Forelimb muscle (tissue), 1 donor: ENCODE measurements around the gene NRG3. TPM values are rescaled to one million over a fixed set of nuclear protein-coding genes. Genes with fewer than 3 reads are reported as not detected.
"Not testable (repeated sequence)": the region's sequence is repeated elsewhere in the genome, so short reads cannot be mapped to it uniquely, and the experiment has no call there.

Source experiments
- DNase-seq: peaks from one replicate; pipeline ENCODE4 v3.0.0-alpha.2; 2013; ENCODE audit warnings: low read depth
- polyA plus RNA-seq: library from polyadenylated mRNA; unstranded; fragments of 120-200 nt; gene quantifications from one replicate; pipeline ENCODE4 v1.2.1, GENCODE V29; 2013; ENCODE audit not compliant: insufficient read length

The NRG3 gene
- polyA plus RNA-seq, 1 donor: 0.06 TPM

- no peak for DNase-seq
Observed at GRCh38 chr10:82282782-82283456, 407.9 kb downstream of the NRG3 start.

- no peak for DNase-seq
Observed at GRCh38 chr10:82284180-82284579, 409.2 kb downstream of the NRG3 start.

DNA sequence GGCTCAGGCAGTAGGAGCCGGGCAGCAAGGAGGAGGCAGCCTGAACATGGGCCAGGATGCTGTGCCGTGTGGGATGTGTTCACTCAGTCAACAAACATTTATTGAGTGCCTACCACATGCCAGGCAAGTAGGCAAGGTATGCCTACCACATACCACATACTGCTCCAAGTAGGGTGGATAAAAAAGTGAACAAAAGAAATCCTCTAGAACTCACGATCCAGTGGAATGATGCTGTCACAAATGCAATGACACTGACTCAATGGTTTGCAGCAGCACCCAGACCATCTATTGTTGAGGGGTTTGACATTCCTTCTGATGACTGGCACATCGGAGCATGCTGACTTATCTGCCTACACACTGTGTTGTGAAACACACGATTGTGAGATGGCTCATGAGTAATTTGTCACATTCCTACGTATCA, 413.5 kb downstream of the NRG3 start:
- no peak for DNase-seq

- DNase-seq: no peak
Observed at GRCh38 chr10:82289945-82290344, 415.0 kb downstream of the NRG3 start.

- no peak for DNase-seq
Observed at GRCh38 chr10:82294874-82295378, 419.9 kb downstream of the NRG3 start.

GRCh38 chr10:82308641-82309040, 433.6 kb downstream of the NRG3 start:
- DNase-seq: no peak

- DNase-seq: no peak
Observed at GRCh38 chr10:82310839-82311238, 435.8 kb downstream of the NRG3 start.

DNA sequence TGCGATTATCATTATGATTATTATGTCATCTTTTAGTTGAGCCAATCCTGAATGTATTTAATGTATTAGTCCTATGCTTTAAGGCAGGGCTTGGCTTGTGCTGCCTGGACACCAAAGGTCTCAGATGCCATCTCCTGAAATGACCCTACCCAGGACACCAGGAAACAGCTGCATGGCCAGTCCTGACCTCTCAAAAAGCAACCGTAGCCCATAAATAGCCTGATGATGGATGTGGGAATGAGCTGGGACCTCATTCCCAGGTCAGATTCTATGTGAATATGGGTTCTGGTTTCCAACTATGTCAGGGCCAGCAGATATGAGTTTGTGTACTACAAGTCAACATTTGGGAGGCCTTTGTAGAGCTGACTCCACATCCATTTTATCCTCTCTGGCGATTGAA, 438.4 kb downstream of the NRG3 start:
- no peak for DNase-seq

DNA sequence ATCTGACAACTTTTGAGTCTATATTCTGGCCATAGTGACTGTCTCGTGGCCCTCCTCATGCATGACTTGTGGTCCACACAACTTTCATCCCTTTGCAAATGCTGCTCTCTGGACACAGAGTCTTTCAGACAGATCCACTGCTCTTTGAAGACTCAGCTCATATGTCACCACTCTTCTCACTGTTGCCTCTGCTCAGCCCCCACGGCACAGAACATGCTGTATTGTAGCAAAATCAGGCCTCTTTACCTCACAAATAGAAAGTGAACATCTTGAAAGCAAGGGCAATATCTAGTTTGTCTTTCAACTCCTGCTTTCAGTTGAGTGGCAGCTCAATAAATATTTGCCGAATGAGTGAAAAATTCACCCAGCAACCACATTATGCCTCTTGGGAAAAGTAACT, 443.5 kb downstream of the NRG3 start:
- no peak for DNase-seq

DNA sequence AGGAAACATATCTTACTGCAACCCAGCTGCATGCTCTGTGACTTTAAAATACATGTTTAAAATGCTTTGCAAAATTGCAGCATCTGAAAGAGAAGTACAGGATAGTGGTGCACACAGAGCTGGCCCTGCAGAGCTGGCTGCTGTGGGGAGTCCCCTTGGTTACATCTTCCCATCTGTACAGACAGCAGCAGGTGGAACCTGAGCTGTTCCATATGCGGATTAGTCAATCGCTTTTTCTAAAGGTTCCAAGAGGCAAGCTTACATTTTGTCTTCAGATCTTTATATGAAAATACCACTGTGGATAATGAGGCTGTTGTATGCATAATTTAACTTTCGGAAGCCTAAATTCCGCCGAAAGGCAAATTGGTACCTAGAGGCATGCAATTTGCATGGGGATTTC, 444.1 kb downstream of the NRG3 start:
- peak; percentile 9 for DNase-seq

DNA sequence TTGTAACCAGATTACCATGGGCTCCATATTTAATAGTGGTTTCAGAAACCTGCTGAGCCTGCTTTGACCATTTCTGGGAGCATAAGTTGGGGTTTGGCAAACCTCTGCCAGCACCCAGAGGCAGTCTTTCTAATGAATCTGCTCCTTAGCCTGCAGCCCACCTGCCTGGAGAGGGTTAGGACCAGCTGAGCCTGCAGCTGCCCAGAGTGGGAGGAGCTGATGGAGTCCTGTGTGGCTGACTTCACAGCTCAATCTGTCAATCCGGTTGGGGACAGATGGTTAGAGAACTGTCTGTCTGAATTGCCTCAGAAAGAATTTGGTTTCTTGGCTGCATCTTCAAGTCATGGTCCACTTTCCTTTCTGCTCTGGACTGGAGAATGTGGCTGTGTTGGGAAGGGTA, 444.6 kb downstream of the NRG3 start:
- DNase-seq: no peak

DNA sequence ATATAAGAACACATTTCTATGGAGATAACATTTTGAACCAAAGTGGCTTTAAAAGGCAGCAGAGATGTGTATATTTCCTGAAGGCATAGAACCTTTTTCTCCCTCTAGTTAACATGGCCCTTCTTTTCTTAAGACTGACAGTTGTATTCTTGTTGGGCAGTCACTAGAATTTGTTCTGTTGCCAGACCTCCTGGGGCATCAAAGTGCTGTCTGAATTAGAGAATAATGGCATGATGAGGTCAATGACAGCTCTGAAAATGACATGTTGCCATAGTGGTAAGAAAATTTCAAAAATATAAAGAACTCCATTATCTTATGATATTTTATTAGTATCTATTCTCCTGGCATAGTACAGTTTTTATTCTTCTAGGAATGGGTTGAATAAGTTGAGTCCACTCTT, 446.7 kb downstream of the NRG3 start:
- DNase-seq: no peak

GRCh38 chr10:82331716-82332115, 456.7 kb downstream of the NRG3 start:
- no peak for DNase-seq

GRCh38 chr10:82335831-82336230, 460.8 kb downstream of the NRG3 start:
- DNase-seq: no peak

- no peak for DNase-seq
Observed at GRCh38 chr10:82340166-82340565, 465.2 kb downstream of the NRG3 start.

GRCh38 chr10:82349590-82349989, 474.6 kb downstream of the NRG3 start:
- not testable (repeated sequence) for DNase-seq

- no peak for DNase-seq
Observed at GRCh38 chr10:82353381-82353780, 478.4 kb downstream of the NRG3 start.

DNA sequence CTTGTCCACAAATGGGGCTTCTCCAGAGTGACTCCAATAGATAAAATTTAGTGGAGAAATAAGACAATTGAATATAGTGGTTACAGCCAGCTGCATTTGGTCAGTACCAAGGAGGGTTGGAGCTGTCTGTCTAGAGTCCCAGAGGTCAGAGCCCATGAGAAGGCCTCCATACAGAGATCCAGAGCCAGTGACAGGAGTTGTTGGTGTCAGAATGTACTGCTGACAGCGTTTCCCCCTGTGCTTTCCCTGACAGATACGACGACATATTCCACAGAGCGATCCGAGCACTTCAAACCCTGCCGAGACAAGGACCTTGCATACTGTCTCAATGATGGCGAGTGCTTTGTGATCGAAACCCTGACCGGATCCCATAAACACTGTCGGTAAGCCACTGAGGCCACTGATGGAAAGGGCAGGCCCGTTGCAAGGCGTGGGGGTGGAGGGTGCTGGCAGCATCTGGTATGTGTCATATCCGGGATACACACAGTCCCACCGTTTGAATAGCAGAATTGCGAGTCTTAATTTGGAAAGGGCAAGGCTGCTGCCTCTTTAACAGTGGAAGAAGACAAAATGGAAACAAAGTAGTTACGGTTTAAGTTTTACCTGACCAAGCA, 483.6 kb downstream of the NRG3 start:
- DNase-seq: no peak

GRCh38 chr10:82361256-82361655, 486.3 kb downstream of the NRG3 start:
- no peak for DNase-seq

- no peak for DNase-seq
Observed at GRCh38 chr10:82377608-82378007, 502.6 kb downstream of the NRG3 start.

DNA sequence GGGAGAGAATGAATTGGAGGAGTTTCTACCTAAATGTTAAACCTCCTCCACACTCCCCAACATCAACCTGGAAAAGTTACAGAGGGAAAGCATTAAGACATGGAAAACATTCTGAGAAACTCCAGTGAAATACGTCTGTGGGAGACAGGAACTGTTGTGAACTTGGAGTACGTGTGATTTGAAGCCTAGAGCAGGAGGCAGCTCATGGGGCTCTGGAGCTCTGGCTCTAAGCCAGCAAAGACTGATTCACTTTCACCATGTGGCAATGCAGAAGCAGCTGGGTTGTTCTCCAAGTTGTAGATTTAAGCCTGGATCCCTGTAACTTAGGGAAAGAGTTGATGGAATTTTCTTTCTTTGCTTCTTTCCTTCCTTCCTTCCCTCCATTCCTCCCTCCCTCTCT, 503.2 kb downstream of the NRG3 start:
- DNase-seq: no peak

DNA sequence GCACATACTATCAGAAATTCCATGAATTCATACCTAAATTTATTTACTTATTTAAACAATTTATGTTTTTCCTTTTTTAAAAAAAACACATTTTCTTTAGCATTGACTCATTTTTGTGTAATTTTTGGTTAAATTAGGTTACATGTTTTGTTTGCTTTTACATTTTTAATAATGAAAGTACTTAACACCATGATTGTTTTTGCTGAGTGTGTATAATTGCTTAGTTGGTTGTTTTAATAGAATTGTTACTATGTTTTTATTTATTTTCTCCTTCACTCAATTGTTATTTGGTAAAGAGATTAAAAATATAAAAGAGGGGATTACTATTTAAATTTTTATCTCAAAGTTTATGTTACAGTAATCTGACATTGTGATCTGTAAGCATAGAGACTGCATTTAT, 508.4 kb downstream of the NRG3 start:
- no peak for DNase-seq

DNA sequence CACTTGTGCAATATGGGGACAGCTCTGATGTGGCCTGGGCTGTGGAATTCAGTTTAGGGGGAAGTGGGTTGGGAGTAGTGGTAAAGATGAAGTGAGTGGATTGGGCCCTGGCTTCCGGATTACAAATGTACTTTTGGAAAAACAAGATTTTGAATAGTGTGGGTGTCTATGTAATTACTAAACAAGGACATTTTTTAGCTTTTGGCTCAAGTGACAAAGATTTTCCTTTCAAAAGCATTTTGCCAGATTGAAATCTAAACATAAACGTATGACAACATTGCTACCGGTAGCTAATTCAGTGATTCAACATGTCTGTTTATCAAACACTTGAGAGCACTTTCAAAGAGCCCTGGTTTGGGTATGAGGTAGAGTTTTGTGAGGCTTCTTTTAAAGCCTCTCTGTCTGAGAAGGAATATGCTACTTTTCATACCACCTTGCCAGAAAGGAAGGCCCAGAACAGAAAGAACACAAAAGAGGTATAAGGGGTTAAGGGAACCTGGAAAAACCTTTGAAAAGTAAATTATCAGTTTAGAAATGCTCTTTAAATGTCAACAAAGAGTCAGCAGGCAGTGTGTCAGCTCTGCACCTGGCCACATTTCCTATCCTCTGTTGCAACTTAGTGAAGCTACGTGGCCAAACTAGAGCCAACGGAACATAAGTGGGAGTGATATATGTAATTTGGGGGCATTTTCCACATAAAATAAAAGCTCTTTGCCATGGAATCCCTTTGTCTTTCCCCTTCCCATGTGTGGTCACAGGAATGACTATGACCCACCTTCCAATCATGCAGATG, 516.1 kb downstream of the NRG3 start:
- no peak for DNase-seq
